CD4-positive, alpha-beta T cell treated with Interleukin-10 for 1 hour (primary cell): Measurements from ENCODE around the gene SLC35B2.

Experiments
- DNase-seq: peaks from one replicate; pipeline ENCODE4 v3.0.0-alpha.2; 2020

The SLC35B2 gene

DNA sequence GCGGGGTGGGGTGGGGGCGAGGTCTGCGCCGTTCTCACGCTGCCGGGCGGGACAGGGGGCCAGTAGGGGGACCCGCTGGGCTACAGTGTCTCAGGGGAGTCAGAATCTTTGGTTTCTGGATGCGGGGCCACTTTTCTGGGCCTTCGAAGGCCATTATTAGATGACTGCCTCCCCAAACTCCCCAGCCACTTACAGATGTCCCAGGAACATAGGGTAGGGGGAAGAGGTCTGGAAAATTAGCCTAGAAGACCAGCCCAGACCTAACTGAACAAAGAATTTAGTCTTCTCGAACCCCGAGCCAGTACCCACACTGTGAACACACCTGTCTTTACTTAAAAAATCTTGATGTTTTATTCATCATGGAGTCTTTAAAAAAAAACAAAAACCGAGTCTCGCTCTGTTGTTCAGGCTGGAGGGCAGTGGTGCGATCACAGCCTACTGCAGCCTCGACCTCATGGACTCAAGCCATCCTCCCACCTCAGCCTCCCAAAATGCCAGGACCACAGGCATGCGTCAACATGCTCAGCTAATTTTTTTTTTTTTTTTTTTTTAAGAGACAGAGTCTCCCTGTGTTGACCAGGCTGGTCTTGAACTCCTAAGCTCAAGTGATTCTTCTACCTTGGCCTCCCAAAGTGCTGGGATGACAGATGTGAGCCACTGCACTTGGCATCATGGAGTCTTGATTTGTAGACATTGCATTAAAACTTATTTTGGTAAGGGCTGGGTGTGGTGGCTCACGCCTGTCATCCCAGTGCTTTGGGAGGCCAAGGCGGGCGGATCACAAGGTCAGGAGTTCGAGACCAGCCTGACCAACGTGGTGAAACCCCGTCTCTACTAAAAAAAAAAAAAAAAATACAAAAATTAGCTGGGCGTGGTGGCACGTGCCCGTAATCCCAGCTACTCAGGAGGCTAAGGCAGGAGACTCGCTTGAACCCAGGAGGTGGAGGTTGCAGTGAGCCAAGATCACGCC lies 37.2 kb downstream of the SLC35B2 start:
- DNase-seq: no peak

DNA sequence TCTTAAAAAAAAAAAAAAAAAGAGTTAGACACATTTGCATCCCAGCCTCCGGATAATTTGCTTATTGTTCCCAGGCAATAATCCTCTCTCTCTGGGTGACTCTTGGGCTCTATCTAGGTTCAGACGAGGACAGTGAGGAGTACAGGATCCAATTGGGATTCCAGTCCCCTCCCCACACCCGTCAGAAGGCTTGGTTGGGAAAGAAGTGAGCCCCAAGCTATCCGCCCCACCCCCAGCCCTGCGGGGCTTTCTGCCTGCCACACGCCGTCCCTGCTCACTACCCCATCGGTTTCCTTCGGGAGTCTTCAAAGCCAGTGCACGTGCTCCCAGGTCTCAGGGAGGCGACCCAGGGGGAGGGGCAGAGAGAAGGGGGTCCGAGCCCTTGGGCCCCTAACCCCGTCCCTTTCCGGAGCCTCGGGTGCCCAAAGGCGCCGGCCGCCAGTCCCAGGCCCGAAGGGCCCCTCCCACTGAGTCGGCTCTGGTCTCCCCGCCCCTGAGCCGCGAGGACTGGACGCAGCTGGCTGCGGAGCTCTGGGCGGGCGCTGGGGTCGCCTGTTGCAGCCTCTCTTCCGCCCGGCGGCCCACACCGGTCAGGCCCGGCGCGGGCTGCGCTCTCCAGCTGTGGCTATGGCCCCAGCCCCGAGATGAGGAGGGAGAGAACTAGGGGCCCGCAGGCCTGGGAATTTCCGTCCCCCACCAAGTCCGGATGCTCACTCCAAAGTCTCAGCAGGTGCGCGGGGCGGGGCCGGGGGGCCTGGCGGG lies 38.1 kb downstream of the SLC35B2 start:
- peak; percentile 9 for DNase-seq

DNA sequence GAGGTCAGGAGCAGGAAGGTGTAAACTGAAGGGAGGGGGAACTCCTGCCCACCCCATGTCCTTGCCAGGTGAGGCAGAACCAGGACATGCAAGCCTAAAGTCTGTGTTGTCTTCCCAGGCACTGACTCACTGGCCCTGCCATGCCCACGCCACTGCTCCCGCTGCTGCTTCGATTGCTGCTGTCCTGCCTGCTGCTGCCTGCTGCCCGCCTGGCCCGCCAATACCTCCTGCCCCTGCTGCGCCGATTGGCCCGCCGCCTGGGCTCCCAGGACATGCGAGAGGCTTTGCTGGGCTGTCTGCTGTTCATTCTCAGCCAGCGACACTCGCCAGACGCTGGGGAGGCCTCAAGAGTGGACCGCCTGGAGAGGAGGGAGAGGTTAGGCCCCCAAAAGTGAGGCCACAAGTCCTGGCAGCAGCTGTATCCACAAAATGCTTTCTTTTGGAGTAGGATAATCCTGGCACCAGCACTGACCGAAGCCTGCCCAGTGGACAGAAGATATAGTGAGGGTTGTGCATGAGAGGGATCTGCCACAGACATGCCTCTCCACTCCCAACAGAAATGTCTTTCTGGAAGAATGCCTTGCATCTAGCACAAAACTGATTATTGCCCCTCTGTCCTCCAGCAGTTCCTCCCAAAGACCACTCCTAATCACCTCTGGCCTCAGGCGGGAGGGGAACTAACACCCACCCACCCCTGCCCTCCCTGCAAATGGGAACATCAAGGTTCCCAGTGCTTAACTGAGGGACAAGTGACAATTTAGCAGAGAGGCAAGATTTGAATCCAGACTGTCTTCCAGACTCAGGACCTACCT lies 39.8 kb downstream of the SLC35B2 start:
- no peak for DNase-seq

DNA sequence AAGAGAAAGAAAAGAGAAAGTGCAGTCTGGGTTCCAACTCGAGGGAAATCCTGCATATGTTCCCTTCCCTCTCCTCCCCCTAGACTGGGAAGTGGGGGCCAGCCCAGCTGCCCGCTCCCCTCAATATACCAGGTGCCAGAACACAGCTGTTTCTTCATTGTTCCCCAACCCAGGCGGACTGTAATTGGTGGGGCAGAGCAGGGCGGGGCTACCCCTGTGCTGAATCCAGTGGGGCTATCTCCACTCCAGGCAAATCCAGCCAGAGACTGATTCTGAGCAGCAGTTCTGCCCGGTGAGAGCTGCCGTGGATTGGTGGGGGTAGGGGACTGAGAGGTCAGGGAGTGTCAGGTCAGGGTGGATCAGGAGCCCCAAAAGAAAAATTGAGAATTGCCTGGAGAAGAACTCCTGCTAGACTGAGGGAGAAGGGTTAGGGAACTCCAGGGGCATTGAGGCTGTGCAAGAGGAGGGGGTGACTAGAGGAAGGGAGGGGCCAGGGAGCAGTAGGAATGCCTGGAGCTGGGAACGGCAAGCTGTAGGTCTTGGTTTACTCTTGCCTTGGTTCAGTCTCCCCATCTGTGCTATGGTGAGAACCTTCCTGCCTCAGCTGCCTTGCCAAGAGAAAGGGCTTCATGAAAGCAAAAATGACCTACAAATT lies 40.5 kb downstream of the SLC35B2 start, which contains the start of gene MYMX:
MYMX (plus strand) TSS at position 250 of the 655 bp plus-strand sequence. CDS start 546 bp downstream, outside the sequence.
- no peak for DNase-seq

DNA sequence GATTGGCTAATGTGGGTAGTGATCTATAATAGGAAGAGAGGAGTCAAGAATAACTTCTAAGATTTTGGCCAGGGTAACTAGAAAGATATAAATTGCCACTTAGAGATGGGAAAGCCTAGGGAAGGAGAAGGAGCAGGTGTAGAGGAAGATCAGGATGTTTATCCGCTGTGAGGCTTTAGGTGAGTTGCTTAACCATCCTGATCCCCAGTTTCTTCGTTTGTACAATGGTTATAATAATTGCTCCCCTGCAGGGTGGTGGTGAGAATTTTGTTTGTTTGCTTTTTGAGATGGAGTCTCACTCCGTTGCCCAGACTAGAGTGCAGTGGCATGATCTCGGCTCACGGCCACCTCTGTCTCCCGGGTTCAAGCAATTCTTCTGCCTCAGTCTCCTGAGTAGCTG lies 43.0 kb downstream of the SLC35B2 start:
- DNase-seq: no peak

DNA sequence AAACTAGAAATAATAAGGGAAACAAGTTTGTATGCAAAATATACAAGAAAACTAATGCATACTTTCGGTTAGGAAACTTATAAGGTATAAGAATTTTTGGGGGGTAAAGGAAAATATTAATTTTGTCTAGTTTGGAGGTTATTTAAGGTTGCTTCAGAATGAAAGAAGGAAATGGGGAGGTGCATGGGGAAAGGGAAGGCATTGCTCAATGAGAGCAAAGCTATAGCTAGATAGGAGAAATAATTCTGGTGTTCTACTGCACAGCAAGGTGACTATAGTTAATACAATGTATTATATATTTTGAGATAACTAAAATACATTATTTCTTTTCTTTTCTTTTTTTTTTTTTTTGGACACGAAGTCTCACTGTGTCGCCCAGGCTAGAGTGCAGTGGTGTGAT lies 46.0 kb downstream of the SLC35B2 start:
- no peak for DNase-seq

DNA sequence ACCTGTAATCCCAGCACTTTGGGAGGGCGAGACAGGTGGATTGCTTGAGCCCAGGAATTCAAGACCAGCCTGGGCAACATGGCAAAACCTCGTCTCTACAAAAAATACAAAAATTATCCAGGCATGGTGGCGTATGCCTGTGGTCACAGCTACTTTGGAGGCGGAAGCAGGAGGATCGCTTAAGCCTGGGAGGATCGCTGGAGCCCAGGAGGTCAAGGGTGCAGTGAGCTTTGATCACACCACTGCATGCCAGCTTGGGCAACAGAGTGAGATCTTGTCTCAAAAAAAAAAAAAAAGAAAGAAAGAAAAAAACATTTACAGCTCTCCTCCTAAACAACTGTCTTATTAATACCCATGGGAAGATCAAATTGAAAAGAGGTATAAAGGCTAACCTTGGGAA lies 49.4 kb downstream of the SLC35B2 start:
- DNase-seq: no peak
